ENCODE data around the gene PARN. TPM values are rescaled to one million over a fixed set of nuclear protein-coding genes. Genes with fewer than 3 reads are reported as not detected.
"Not testable (repeated sequence)": the region's sequence is repeated elsewhere in the genome, so short reads cannot be mapped to it uniquely, and the experiment has no call there.

PARN gene
- total and polyA plus RNA-seq, 5 donors, result 11.7 to 23.8 (median 20.9) TPM

- no peak for DNase-seq
- 87% methylated on average over 2 of the region's 2 CpGs for WGBS
- Histone ChIP-seq H3K9me3 (ENCODE audit: control insufficient read depth, low read length) (no peaks in the 10 kb centered on the region), H3K27me3 (ENCODE audit: control insufficient read depth, insufficient read depth) (no peaks in the 10 kb centered on the region), H3K27ac (ENCODE audit: low read length) (no peak overlapping the region), H3K4me3 (ENCODE audit: low read length) (no peak overlapping the region), H3K4me1 (ENCODE audit: control insufficient read depth, insufficient read depth, low read length) (no peaks in the 10 kb centered on the region)
- ATAC-seq, result no peak
- intact Hi-C loops (cut with DNase I), result no loop called here
Observed at GRCh38 chr16:14652726-14653125, 22.7 kb upstream of the PARN start.

- ATAC-seq (no peak), DNase-seq (no peak)
- Histone ChIP-seq H3K27me3 (ENCODE audit: control insufficient read depth, insufficient read depth) (no peaks in the 10 kb centered on the region), H3K9me3 (ENCODE audit: control insufficient read depth, low read length) (no peaks in the 10 kb centered on the region), H3K4me1 (ENCODE audit: control insufficient read depth, insufficient read depth, low read length) (no peaks in the 10 kb centered on the region), H3K4me3 (ENCODE audit: low read length) (no peak overlapping the region), H3K27ac (ENCODE audit: low read length) (no peak overlapping the region)
- WGBS, result 79% methylated on average over 6 of the region's 6 CpGs
- intact Hi-C loops (cut with DNase I), result no loop called here
Observed at GRCh38 chr16:14650629-14651028, 20.6 kb upstream of the PARN start.

- Histone ChIP-seq H3K9me3 (ENCODE audit: control insufficient read depth, low read length) (no peaks in the 10 kb centered on the region), H3K27ac (ENCODE audit: low read length) (no peak overlapping the region), H3K27me3 (ENCODE audit: control insufficient read depth, insufficient read depth) (no peaks in the 10 kb centered on the region), H3K4me3 (ENCODE audit: low read length) (no peak overlapping the region), H3K4me1 (ENCODE audit: control insufficient read depth, insufficient read depth, low read length) (no peaks in the 10 kb centered on the region)
- intact Hi-C loops (cut with DNase I), result no loop called here
- WGBS, result 92% methylated on average over 10 of the region's 10 CpGs
- DNase-seq (no peak), ATAC-seq (no peak)
Observed at GRCh38 chr16:14649816-14650215, 19.8 kb upstream of the PARN start.

- 89% methylated on average over 7 of the region's 7 CpGs for WGBS
- ATAC-seq, result no peak
- no peak overlapping the region for H3K27ac ChIP-seq (ENCODE audit: low read length)
Observed at GRCh38 chr16:14641926-14642325, 11.9 kb upstream of the PARN start.

GRCh38 chr16:14641206-14641605 is 11.1 kb upstream of the PARN start:
- ATAC-seq, result no peak
- no peak overlapping the region for H3K27ac ChIP-seq (ENCODE audit: low read length)
- H3K4me3 ChIP-seq (ENCODE audit: low read length), result no peak overlapping the region
- no peaks in the 10 kb centered on the region for H3K4me1 ChIP-seq (ENCODE audit: control insufficient read depth, insufficient read depth, low read length)
- DNase-seq, result no peak
- WGBS, result 98% methylated on average over 8 of the region's 8 CpGs
- H3K9me3 ChIP-seq (ENCODE audit: control insufficient read depth, low read length), result no peaks in the 10 kb centered on the region
- intact Hi-C loops (cut with DNase I), result no loop called here
- no peaks in the 10 kb centered on the region for H3K27me3 ChIP-seq (ENCODE audit: control insufficient read depth, insufficient read depth)

More at GRCh38 chr16:14641926-14642325, 11.9 kb upstream of the PARN start:
- H3K4me1 ChIP-seq (ENCODE audit: control insufficient read depth, insufficient read depth, low read length), result no peaks in the 10 kb centered on the region
- H3K4me3 ChIP-seq (ENCODE audit: low read length), result no peak overlapping the region
- DNase-seq, result no peak
- no peaks in the 10 kb centered on the region for H3K9me3 ChIP-seq (ENCODE audit: control insufficient read depth, low read length)
- no peaks in the 10 kb centered on the region for H3K27me3 ChIP-seq (ENCODE audit: control insufficient read depth, insufficient read depth)
- intact Hi-C loops (cut with DNase I), result no loop called here

- ATAC-seq, result no peak
- H3K9me3 ChIP-seq (ENCODE audit: control insufficient read depth, low read length), result no peaks in the 10 kb centered on the region
Observed at GRCh38 chr16:14640538-14640937, 10.5 kb upstream of the PARN start.

GRCh38 chr16:14636951-14637240 is 6.8 kb upstream of the PARN start:
- ATAC-seq, result not testable (repeated sequence)
- WGBS, result 51% methylated on average over 1 of the region's 1 CpG

More at GRCh38 chr16:14640538-14640937, 10.5 kb upstream of the PARN start:
- no peak for DNase-seq
- intact Hi-C loops (cut with DNase I), result no loop called here
- WGBS, result 92% methylated on average over 10 of the region's 10 CpGs
- Histone ChIP-seq H3K27me3 (ENCODE audit: control insufficient read depth, insufficient read depth) (no peaks in the 10 kb centered on the region), H3K27ac (ENCODE audit: low read length) (no peak overlapping the region), H3K4me3 (ENCODE audit: low read length) (no peak overlapping the region), H3K4me1 (ENCODE audit: control insufficient read depth, insufficient read depth, low read length) (no peaks in the 10 kb centered on the region)

GRCh38 chr16:14636179-14636950 is 6.3 kb upstream of the PARN start:
- intact Hi-C loops (cut with DNase I); H3K27ac ChIP-seq (ENCODE audit: low read length); H3K9me3 ChIP-seq (ENCODE audit: control insufficient read depth, low read length); H3K4me1 ChIP-seq (ENCODE audit: control insufficient read depth, insufficient read depth, low read length); H3K27me3 ChIP-seq (ENCODE audit: control insufficient read depth, insufficient read depth); H3K4me3 ChIP-seq (ENCODE audit: low read length); DNase-seq; ATAC-seq: not testable (repeated sequence)
- 51% methylated on average over 17 of the region's 17 CpGs for WGBS

More at GRCh38 chr16:14636951-14637240, 6.8 kb upstream of the PARN start:
- H3K27ac ChIP-seq (ENCODE audit: low read length); H3K4me1 ChIP-seq (ENCODE audit: control insufficient read depth, insufficient read depth, low read length); H3K4me3 ChIP-seq (ENCODE audit: low read length); intact Hi-C loops (cut with DNase I); DNase-seq; H3K9me3 ChIP-seq (ENCODE audit: control insufficient read depth, low read length); H3K27me3 ChIP-seq (ENCODE audit: control insufficient read depth, insufficient read depth): not testable (repeated sequence)

- Histone ChIP-seq H3K27ac (ENCODE audit: low read length) (no peak overlapping the region), H3K4me3 (ENCODE audit: low read length) (no peak overlapping the region), H3K27me3 (ENCODE audit: control insufficient read depth, insufficient read depth) (no peaks in the 10 kb centered on the region), H3K9me3 (ENCODE audit: control insufficient read depth, low read length) (no peaks in the 10 kb centered on the region), H3K4me1 (ENCODE audit: control insufficient read depth, insufficient read depth, low read length) (no peaks in the 10 kb centered on the region)
- no peak for DNase-seq
- intact Hi-C loops (cut with DNase I), result no loop called here
- WGBS, result 78% methylated on average over 12 of the region's 12 CpGs
- no peak for ATAC-seq
Observed at GRCh38 chr16:14635395-14636165, 5.5 kb upstream of the PARN start.

- intact Hi-C loops (cut with DNase I), result no loop called here
- no peaks in the 10 kb centered on the region for H3K4me1 ChIP-seq (ENCODE audit: control insufficient read depth, insufficient read depth, low read length)
- 66% methylated on average over 7 of the region's 7 CpGs for WGBS
Observed at GRCh38 chr16:14634389-14634725, 4.3 kb upstream of the PARN start.

GRCh38 chr16:14632693-14633569 is 2.9 kb upstream of the PARN start, which contains the start of gene BFAR:
Gene BFAR, plus strand, starts transcription at chr16:14632951. Its CDS starts 11,396 bp downstream, at chr16:14644347.
- H3K9me3 ChIP-seq (ENCODE audit: control insufficient read depth, low read length), result no peaks in the 10 kb centered on the region
- intact Hi-C loops (cut with DNase I), result no loop called here
- peak within 1 kb of the TSS; percentile 85 for H3K4me3 ChIP-seq (ENCODE audit: low read length)
- ATAC-seq (peak; percentile 94 to 96), DNase-seq (peak; percentile 100)
- H3K27ac ChIP-seq (ENCODE audit: low read length), result peak within 1 kb of the TSS; percentile 97
- H3K4me1 ChIP-seq (ENCODE audit: control insufficient read depth, insufficient read depth, low read length), result no peaks in the 10 kb centered on the region
- H3K27me3 ChIP-seq (ENCODE audit: control insufficient read depth, insufficient read depth), result no peaks in the 10 kb centered on the region
- under 1% methylated on average over 69 of the region's 69 CpGs for WGBS

More at GRCh38 chr16:14634389-14634725, 4.3 kb upstream of the PARN start:
- ATAC-seq, result no peak
- Histone ChIP-seq H3K4me3 (ENCODE audit: low read length) (peak overlapping the region; percentile 85), H3K9me3 (ENCODE audit: control insufficient read depth, low read length) (no peaks in the 10 kb centered on the region), H3K27ac (ENCODE audit: low read length) (no peak overlapping the region), H3K27me3 (ENCODE audit: control insufficient read depth, insufficient read depth) (no peaks in the 10 kb centered on the region)
- no peak for DNase-seq
